Hematopoietic multipotent progenitor cell treated with erythropoietin and hydrocortisone succinate and interleukin-3 and kit ligand, for 15 days (in vitro differentiated cells): ENCODE data around the gene NEK9.

Experiments used
- DNase-seq: peaks from one replicate; pipeline ENCODE4 v3.0.0-alpha.2; 2015; ENCODE audit warnings: low spot score

Gene NEK9

GRCh38 chr14:75067212-75067611 is 59.6 kb downstream of the NEK9 start:
- no peak for DNase-seq

- no peak for DNase-seq
Observed at GRCh38 chr14:75066691-75067090, 60.2 kb downstream of the NEK9 start.

- no peak for DNase-seq
Observed at GRCh38 chr14:75064205-75064567, 62.7 kb downstream of the NEK9 start.

GRCh38 chr14:75063491-75064204 is 63.2 kb downstream of the NEK9 start, which contains the start of gene ACYP1:
Gene ACYP1, minus strand, starts transcription at chr14:75064024. Its CDS starts 471 bp downstream, at chr14:75063553.
- DNase-seq: peak; percentile 90

- DNase-seq: no peak
Observed at GRCh38 chr14:75063013-75063412, 63.8 kb downstream of the NEK9 start.

GRCh38 chr14:75060420-75060819 is 66.4 kb downstream of the NEK9 start:
- no peak for DNase-seq

GRCh38 chr14:75059642-75060041 is 67.2 kb downstream of the NEK9 start:
- DNase-seq: no peak

GRCh38 chr14:75054421-75054820 is 72.4 kb downstream of the NEK9 start:
- DNase-seq: no peak

GRCh38 chr14:75053396-75054291 is 73.2 kb downstream of the NEK9 start:
- DNase-seq: no peak

GRCh38 chr14:75051556-75051899 is 75.3 kb downstream of the NEK9 start:
- DNase-seq: no peak

- DNase-seq: peak; percentile 82
Observed at GRCh38 chr14:75050852-75051555, 75.8 kb downstream of the NEK9 start, which contains the start of gene MLH3. Gene MLH3, minus strand, starts transcription at chr14:75051467. Its CDS starts 1,812 bp downstream, at chr14:75049655.

GRCh38 chr14:75049731-75050201 is 77.1 kb downstream of the NEK9 start:
- no peak for DNase-seq

GRCh38 chr14:75049136-75049535 is 77.7 kb downstream of the NEK9 start:
- no peak for DNase-seq

GRCh38 chr14:75048101-75048500 is 78.7 kb downstream of the NEK9 start:
- no peak for DNase-seq

GRCh38 chr14:75047506-75047905 is 79.3 kb downstream of the NEK9 start:
- no peak for DNase-seq

GRCh38 chr14:75046899-75047298 is 79.9 kb downstream of the NEK9 start:
- DNase-seq: no peak

- no peak for DNase-seq
Observed at GRCh38 chr14:75046275-75046674, 80.6 kb downstream of the NEK9 start.

GRCh38 chr14:75044752-75045151 is 82.1 kb downstream of the NEK9 start:
- no peak for DNase-seq

- no peak for DNase-seq
Observed at GRCh38 chr14:75044322-75044721, 82.5 kb downstream of the NEK9 start.

- DNase-seq: no peak
Observed at GRCh38 chr14:75042035-75042434, 84.8 kb downstream of the NEK9 start.

- DNase-seq: no peak
Observed at GRCh38 chr14:75041613-75042012, 85.2 kb downstream of the NEK9 start.

GRCh38 chr14:75040959-75041358 is 85.9 kb downstream of the NEK9 start:
- DNase-seq: no peak
